Measurements from ENCODE around the gene RELL2. TPM values are rescaled to one million over a fixed set of nuclear protein-coding genes. Genes with fewer than 3 reads are reported as not detected.

The RELL2 gene
- total RNA-seq, 1 donor from 2014 or later, result 16.8 TPM

GRCh38 chr5:141680178-141680577 is 43.4 kb downstream of the RELL2 start:
- CTCF ChIA-PET, result no interaction called here
- POLR2A ChIA-PET, result no interaction called here
- H3K27ac Mint-ChIP-seq, result no peak overlapping the region
- ATAC-seq (ENCODE audit: low read depth) (no peak), DNase-seq (no peak)
- no peak overlapping the region for H3K4me3 Mint-ChIP-seq
- H3K27me3 Mint-ChIP-seq, result peaks cover 3% of the 10 kb centered on the region
- intact Hi-C loops (cut with micrococcal nuclease), result no loop called here
- H3K36me3 Mint-ChIP-seq (ENCODE audit: low read depth), result no peaks in the 10 kb centered on the region
- peaks cover 23% of the 10 kb centered on the region for H3K4me1 Mint-ChIP-seq
- H3K9me3 Mint-ChIP-seq, result no peaks in the 10 kb centered on the region
- TF ChIP-seq CTCF (IDR thresholded peaks at IDR 0.05), result no peak

GRCh38 chr5:141680751-141681201 is 44.0 kb downstream of the RELL2 start:
- intact Hi-C loops (cut with micrococcal nuclease), result no loop called here
- Mint-ChIP-seq H3K9me3 (no peaks in the 10 kb centered on the region), H3K27me3 (peaks cover 3% of the 10 kb centered on the region), H3K36me3 (ENCODE audit: low read depth) (no peaks in the 10 kb centered on the region), H3K27ac (no peak overlapping the region), H3K4me1 (peaks cover 23% of the 10 kb centered on the region), H3K4me3 (no peak overlapping the region)
- POLR2A ChIA-PET, result no interaction called here
- CTCF ChIA-PET, result no interaction called here
- no peak for TF ChIP-seq CTCF (IDR thresholded peaks at IDR 0.05)
- ATAC-seq (ENCODE audit: low read depth), result no peak
- no peak for DNase-seq

- Mint-ChIP-seq H3K27me3 (peaks cover 3% of the 10 kb centered on the region), H3K4me3 (peak overlapping the region; percentile 72), H3K9me3 (no peaks in the 10 kb centered on the region), H3K4me1 (peaks cover 23% of the 10 kb centered on the region), H3K27ac (no peak overlapping the region), H3K36me3 (ENCODE audit: low read depth) (no peaks in the 10 kb centered on the region)
- POLR2A ChIA-PET, result no interaction called here
- CTCF ChIA-PET, result no interaction called here
- DNase-seq (no peak), ATAC-seq (ENCODE audit: low read depth) (no peak)
- no peak for TF ChIP-seq CTCF (IDR thresholded peaks at IDR 0.05)
- intact Hi-C loops (cut with micrococcal nuclease), result no loop called here
Measured at GRCh38 chr5:141681295-141681694, 44.5 kb downstream of the RELL2 start.

GRCh38 chr5:141681695-141682641 is 45.2 kb downstream of the RELL2 start, which contains the start of gene ARAP3:
Gene ARAP3, minus strand, starts transcription at chr5:141682230. Its CDS starts 1,744 bp downstream, at chr5:141680486.
- peak; percentile 50 for DNase-seq
- no peak within 1 kb of the TSS for H3K27ac Mint-ChIP-seq
- peak; percentile 81 for ATAC-seq (ENCODE audit: low read depth)
- ChIA-PET POLR2A (interaction anchor here (0.7 to 1.9 kb wide), 4 partner anchors 31 to 287 kb away, joined by 3 to 15 read pairs (median 6); partner anchors contain the start of genes DELE1, FCHSD1 and RNF14), CTCF (interaction anchor here (1.6 kb wide), 1 partner anchor 287 kb away, joined by 4 read pairs; the partner anchor contains the start of gene RNF14)
- intact Hi-C loops (cut with micrococcal nuclease), result loop anchor here (2.0 kb wide), 1 partner anchor 31 kb away; the partner anchor contains the start of gene FCHSD1
- peak within 1 kb of the TSS; percentile 79 for H3K4me3 Mint-ChIP-seq
- TF ChIP-seq CTCF (IDR thresholded peaks at IDR 0.05), result no peak
- H3K27me3 Mint-ChIP-seq, result peaks cover 3% of the 10 kb centered on the region
- no peaks in the 10 kb centered on the region for H3K36me3 Mint-ChIP-seq (ENCODE audit: low read depth)
- no peaks in the 10 kb centered on the region for H3K9me3 Mint-ChIP-seq
- peaks cover 23% of the 10 kb centered on the region for H3K4me1 Mint-ChIP-seq

- Mint-ChIP-seq H3K27ac (no peak overlapping the region), H3K27me3 (peaks cover 10% of the 10 kb centered on the region)
- CTCF ChIA-PET, result interaction anchor here (0.7 to 1.7 kb wide), 6 partner anchors 9 to 459 kb away, joined by 3 to 16 read pairs (median 4); partner anchors contain the start of gene RNF14
Measured at GRCh38 chr5:141683596-141684141, 46.9 kb downstream of the RELL2 start.

More at GRCh38 chr5:141683596-141684141, 46.9 kb downstream of the RELL2 start:
- Mint-ChIP-seq H3K4me1 (peaks cover 23% of the 10 kb centered on the region), H3K36me3 (ENCODE audit: low read depth) (no peaks in the 10 kb centered on the region), H3K9me3 (no peaks in the 10 kb centered on the region), H3K4me3 (no peak overlapping the region)
- ATAC-seq (ENCODE audit: low read depth), result no peak
- DNase-seq, result no peak
- no peak for TF ChIP-seq CTCF (IDR thresholded peaks at IDR 0.05)
- POLR2A ChIA-PET, result interaction anchor here (0.6 to 1.9 kb wide), 12 partner anchors 14 to 319 kb away, joined by 3 to 15 read pairs (median 5); partner anchors contain the start of genes DELE1, FCHSD1 and RNF14
- intact Hi-C loops (cut with micrococcal nuclease), result loop anchor here (2.0 kb wide), 1 partner anchor 33 kb away; the partner anchor contains the start of gene FCHSD1
